ENCODE data around the gene ELMOD3. TPM values are rescaled to one million over a fixed set of nuclear protein-coding genes. Genes with fewer than 3 reads are reported as not detected.

Gene ELMOD3
- total and polyA plus RNA-seq, 2 of the 8 experiments (the other 6 are each of a cell fraction or from before 2014, with no cell fraction given), result 8.5 to 10.2 TPM

- Histone ChIP-seq H3K27ac (ENCODE audit: low read depth, low read length) (no peak overlapping the region), H3K4me3 (ENCODE audit: extremely low read depth in 1 of 4, insufficient read depth in 2 of 4, low read depth in 3 of 4, low read length in 4 of 4) (no peak overlapping the region), H2AK5ac (ENCODE audit: low read depth, low read length) (no peak overlapping the region), H4K8ac (ENCODE audit: extremely low read depth, insufficient read depth, low read length) (no peak overlapping the region), H2BK120ac (replicated peaks; ENCODE audit: low read depth, low read length) (no peak overlapping the region), H3K27me3 (replicated peaks in 1 of 4; ENCODE audit: control insufficient read depth in 3 of 4, extremely low read depth in 1 of 4, insufficient read depth in 3 of 4, low read length in 3 of 4) (peaks cover 0 to 10% (median 5%) of the 10 kb centered on the region in 4 experiments; a peak in 4 of 7 replicates), H2AFZ (ENCODE audit: low read length) (no peak overlapping the region), H3K4ac (replicated peaks; ENCODE audit: insufficient read length, low read depth, low read length) (no peak overlapping the region), H3K23me2 (ENCODE audit: low read depth, low read length) (peaks cover 2% of the 10 kb centered on the region; the same call in 1 of the 2 replicates), H3K9ac (replicated peaks in 1 of 4; ENCODE audit: extremely low read depth in 1 of 4, low read depth in 3 of 4, low read length in 3 of 4) (no peak overlapping the region), H4K5ac (ENCODE audit: insufficient read length, low read depth, low read length) (no peak overlapping the region), H3K79me2 (ENCODE audit: control insufficient read depth in 1 of 2, insufficient read depth in 2 of 2, low read length in 2 of 2) (no peaks in the 10 kb centered on the region), H4K20me1 (replicated peaks in 1 of 2; ENCODE audit: control insufficient read depth in 1 of 2, insufficient read depth in 2 of 2, low read length in 2 of 2) (no peaks in the 10 kb centered on the region), H3K18ac (ENCODE audit: extremely low read depth, low read length) (no peak overlapping the region), H3K4me1 (replicated peaks in 1 of 4; ENCODE audit: control insufficient read depth in 3 of 4, insufficient read depth in 4 of 4, low read length in 3 of 4) (peaks cover 7 to 22% (median 18%) of the 10 kb centered on the region in 4 experiments), H2BK20ac (ENCODE audit: low read length) (no peak overlapping the region), H3K23ac (ENCODE audit: insufficient read length) (no peak overlapping the region), H3K79me1 (ENCODE audit: low read depth, low read length) (no peaks in the 10 kb centered on the region; the same call in 1 of the 2 replicates), H3K56ac (replicated peaks; ENCODE audit: insufficient read length, low read depth, low read length) (no peak overlapping the region), H3K4me2 (ENCODE audit: insufficient read depth in 1 of 2, low read depth in 2 of 2, low read length in 2 of 2) (no peak overlapping the region), H3K9me3 (ENCODE audit: insufficient read depth in 2 of 2, low read depth in 1 of 2, low read length in 1 of 2) (no peaks in the 10 kb centered on the region), H2BK15ac (ENCODE audit: low read length) (no peak overlapping the region), H3K36me3 (ENCODE audit: control insufficient read depth in 2 of 4, insufficient read depth in 4 of 4, low read length in 3 of 4) (no peaks in the 10 kb centered on the region), H3K14ac (ENCODE audit: insufficient read length) (no peak overlapping the region), H2BK5ac (ENCODE audit: low read depth, low read length) (no peak overlapping the region), H4K91ac (replicated peaks; ENCODE audit: insufficient read length, low read length) (no peak overlapping the region), H2BK12ac (ENCODE audit: low read depth, low read length) (no peak overlapping the region)
- no peak for DNase-seq (ENCODE audit: low read depth in 1 of 2, low spot score in 2 of 2)
- no peak for FAIRE-seq
- POLR2A ChIA-PET (ENCODE audit: partially characterized antibody), result interaction anchor here (1.1 to 55.3 kb wide), 4 partner anchors 10 to 106 kb away, joined by 3 to 1889 read pairs (median 5); partner anchors contain the start of genes GGCX and MAT2A
- TF ChIP-seq POLR2A (IDR thresholded peaks at IDR 0.05; ENCODE audit: control extremely low read depth in 1 of 2, low read depth in 2 of 2, low read length in 2 of 2) (no peak), JUN (IDR thresholded peaks at IDR 0.05; ENCODE audit: low read depth, low read length) (no peak), POLR2AphosphoS5 (IDR thresholded peaks at IDR 0.05; ENCODE audit: low read depth, low read length) (no peak), MAFK (IDR thresholded peaks at IDR 0.05; ENCODE audit: low read depth, low read length) (no peak), HDAC2 (IDR thresholded peaks at IDR 0.05; ENCODE audit: borderline replicate concordance in 1 of 2, low read depth in 2 of 2, low read length in 2 of 2) (no peak), ZNF274 (IDR thresholded peaks at IDR 0.05; ENCODE audit: borderline replicate concordance, extremely low read depth, low read length) (no peak), RAD21 (IDR thresholded peaks at IDR 0.05 in 1 of 2, conservative IDR thresholded peaks at IDR 0.05 in 1 of 2; ENCODE audit: low read depth in 2 of 2, low read length in 2 of 2) (no peak), CTBP2 (IDR thresholded peaks at IDR 0.05; ENCODE audit: borderline replicate concordance, insufficient read depth, insufficient read length, low read length) (no peak), SP1 (IDR thresholded peaks at IDR 0.05; ENCODE audit: low read depth, low read length) (no peak), CBX8 (IDR thresholded peaks at IDR 0.05; ENCODE audit: borderline replicate concordance, low read depth, low read length) (no peak), CEBPB (IDR thresholded peaks at IDR 0.05; ENCODE audit: low read depth, low read length) (no peak)
- CTCF ChIA-PET (ENCODE audit: partially characterized antibody), result interaction anchor here (0.7 to 4.4 kb wide), 4 partner anchors 9 to 21 kb away, joined by 3 to 19 read pairs (median 6); partner anchors contain the start of gene SH2D6
- WGBS, 2 experiments (ENCODE audit: extremely low coverage in 1 of 2, insufficient coverage in 1 of 2, insufficient read length in 1 of 2, insufficient replicate concordance in 2 of 2, low coverage in 1 of 2, low lambda C conversion rate in 2 of 2, missing lambda C conversion rate in 1 of 2), result 84% methylated on average over 5 of the region's 5 CpGs; no CpG with 5 or more reads in 1 of the 2 experiments
Observed at GRCh38 chr2:85440729-85441128, 86.2 kb downstream of the ELMOD3 start.

All from H1 (cell line).